Type B pancreatic cell (in vitro differentiated cells): Measurements from ENCODE around the gene ENSA. TPM values are rescaled to one million over a fixed set of nuclear protein-coding genes. Genes with fewer than 3 reads are reported as not detected.
"Not testable (repeated sequence)": the region's sequence is repeated elsewhere in the genome, so short reads cannot be mapped to it uniquely, and the experiment has no call there.

Experiments used
- DNase-seq: peaks from one replicate; pipeline ENCODE4 v3.0.0; 2021; ENCODE audit warnings: mixed read lengths; ENCODE audit not compliant: unreplicated experiment; ENCODE audit errors: extremely low spot score
- H3K27ac Mint-ChIP-seq: 2 replicates; pipeline ENCODE4 v1.8.0; 2021; ENCODE audit warnings: mild to moderate bottlenecking, mixed read lengths
- H3K27me3 Mint-ChIP-seq: 2 replicates; pipeline ENCODE4 v1.8.0; 2021; ENCODE audit warnings: mixed read lengths
- H3K36me3 Mint-ChIP-seq: 2 replicates; pipeline ENCODE4 v1.8.0; 2021; ENCODE audit warnings: mixed read lengths
- H3K4me1 Mint-ChIP-seq: one replicate; pipeline ENCODE4 v1.8.0; 2021; ENCODE audit warnings: mixed read lengths; ENCODE audit not compliant: unreplicated experiment
- H3K4me3 Mint-ChIP-seq: 2 replicates; pipeline ENCODE4 v1.8.0; 2021; ENCODE audit warnings: mild to moderate bottlenecking, mixed read lengths
- H3K9me3 Mint-ChIP-seq: 2 replicates; pipeline ENCODE4 v1.8.0; 2021; ENCODE audit warnings: mixed read lengths
- total RNA-seq: library from RNA; stranded (reverse); gene quantifications from 2 replicates; pipeline ENCODE4 v1.2.1, GENCODE V29; 2021; ENCODE audit warnings: low replicate concordance
- TF ChIP-seq, protein P1 (sequence below): fragments of 200-600 bp; sonication (generic); conservative IDR thresholded peaks from 2 replicates; pipeline ENCODE4 v1.5.0; 2021; ENCODE audit warnings: antibody characterized with exemption, mild to moderate bottlenecking

ENSA gene
- total RNA-seq, 1 donor from 2014 or later: 153 TPM

DNA sequence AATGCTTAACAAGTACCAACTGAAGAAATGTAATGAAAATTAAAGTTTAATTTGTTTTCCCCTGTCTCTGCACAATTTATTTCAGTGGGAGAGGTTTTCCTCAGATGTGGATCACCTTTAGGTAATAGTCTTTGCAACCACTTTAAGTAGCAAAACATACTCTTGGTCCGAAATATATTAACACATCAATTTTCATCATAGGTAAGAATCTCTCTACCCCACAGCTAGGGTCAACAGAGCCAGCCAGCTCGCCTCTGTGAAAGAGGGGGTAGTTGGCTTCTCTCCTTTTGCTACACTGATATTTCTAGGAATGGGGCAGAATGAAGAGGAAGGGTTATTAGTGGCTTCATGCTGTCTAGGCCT lies 25.2 kb downstream of the ENSA start:
- Mint-ChIP-seq H3K4me3 (peak overlapping the region; percentile 3), H3K4me1 (peaks cover 18% of the 10 kb centered on the region), H3K36me3 (peaks cover 3% of the 10 kb centered on the region), H3K27ac (peak overlapping the region; percentile 91), H3K27me3 (no peaks in the 10 kb centered on the region), H3K9me3 (no peaks in the 10 kb centered on the region)
- no peak for DNase-seq
- TF ChIP-seq, protein P1, sequence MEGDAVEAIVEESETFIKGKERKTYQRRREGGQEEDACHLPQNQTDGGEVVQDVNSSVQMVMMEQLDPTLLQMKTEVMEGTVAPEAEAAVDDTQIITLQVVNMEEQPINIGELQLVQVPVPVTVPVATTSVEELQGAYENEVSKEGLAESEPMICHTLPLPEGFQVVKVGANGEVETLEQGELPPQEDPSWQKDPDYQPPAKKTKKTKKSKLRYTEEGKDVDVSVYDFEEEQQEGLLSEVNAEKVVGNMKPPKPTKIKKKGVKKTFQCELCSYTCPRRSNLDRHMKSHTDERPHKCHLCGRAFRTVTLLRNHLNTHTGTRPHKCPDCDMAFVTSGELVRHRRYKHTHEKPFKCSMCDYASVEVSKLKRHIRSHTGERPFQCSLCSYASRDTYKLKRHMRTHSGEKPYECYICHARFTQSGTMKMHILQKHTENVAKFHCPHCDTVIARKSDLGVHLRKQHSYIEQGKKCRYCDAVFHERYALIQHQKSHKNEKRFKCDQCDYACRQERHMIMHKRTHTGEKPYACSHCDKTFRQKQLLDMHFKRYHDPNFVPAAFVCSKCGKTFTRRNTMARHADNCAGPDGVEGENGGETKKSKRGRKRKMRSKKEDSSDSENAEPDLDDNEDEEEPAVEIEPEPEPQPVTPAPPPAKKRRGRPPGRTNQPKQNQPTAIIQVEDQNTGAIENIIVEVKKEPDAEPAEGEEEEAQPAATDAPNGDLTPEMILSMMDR: no peak

DNA sequence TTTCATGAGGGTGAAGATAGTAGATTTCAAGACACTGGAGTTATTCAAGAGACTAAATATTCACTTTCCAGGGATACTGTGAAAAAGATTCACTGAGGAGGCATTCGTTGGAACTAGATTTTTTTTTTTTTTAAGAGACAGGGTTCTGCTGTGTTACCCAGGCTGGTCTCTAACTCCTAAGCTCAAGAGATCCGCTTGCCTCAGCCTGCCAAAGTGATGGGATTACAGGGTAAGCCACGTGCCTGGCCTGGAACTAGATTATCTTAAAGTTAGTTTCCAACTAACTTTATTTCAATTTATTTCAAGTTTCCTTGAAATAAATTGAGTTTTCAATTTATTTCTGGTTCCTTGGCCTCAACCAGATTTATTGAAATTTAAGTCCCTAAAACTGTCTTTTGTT lies 25.7 kb downstream of the ENSA start:
- Mint-ChIP-seq H3K36me3 (peaks cover 3% of the 10 kb centered on the region), H3K27ac (peak overlapping the region; percentile 75), H3K9me3 (no peaks in the 10 kb centered on the region), H3K4me3 (no peak overlapping the region), H3K4me1 (peaks cover 18% of the 10 kb centered on the region), H3K27me3 (no peaks in the 10 kb centered on the region)
- no peak for DNase-seq
- TF ChIP-seq, protein P1: no peak

DNA sequence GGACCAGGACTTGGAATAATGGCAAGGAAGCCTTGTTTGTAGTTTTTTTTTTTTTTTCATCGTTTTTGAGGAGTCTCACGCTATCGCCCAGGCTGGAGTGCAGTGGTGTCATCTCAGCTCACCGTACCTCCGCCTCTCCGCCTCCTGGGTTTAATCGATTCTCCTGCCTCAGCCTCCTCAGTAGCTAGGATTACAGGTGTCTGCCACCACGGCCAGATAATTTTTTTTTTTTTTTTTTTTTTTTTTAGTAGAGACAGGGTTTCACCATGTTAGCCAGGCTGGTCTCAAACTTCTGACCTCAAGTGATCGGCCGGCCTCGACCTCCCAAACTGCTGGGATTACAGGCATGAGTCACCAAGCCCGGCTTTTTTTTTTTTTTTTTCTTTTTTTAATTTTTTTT lies 27.0 kb downstream of the ENSA start:
- not testable (repeated sequence) for H3K27me3 Mint-ChIP-seq, DNase-seq, H3K9me3 Mint-ChIP-seq, H3K4me3 Mint-ChIP-seq, H3K27ac Mint-ChIP-seq, H3K36me3 Mint-ChIP-seq
- peaks cover 18% of the 10 kb centered on the region for H3K4me1 Mint-ChIP-seq

DNA sequence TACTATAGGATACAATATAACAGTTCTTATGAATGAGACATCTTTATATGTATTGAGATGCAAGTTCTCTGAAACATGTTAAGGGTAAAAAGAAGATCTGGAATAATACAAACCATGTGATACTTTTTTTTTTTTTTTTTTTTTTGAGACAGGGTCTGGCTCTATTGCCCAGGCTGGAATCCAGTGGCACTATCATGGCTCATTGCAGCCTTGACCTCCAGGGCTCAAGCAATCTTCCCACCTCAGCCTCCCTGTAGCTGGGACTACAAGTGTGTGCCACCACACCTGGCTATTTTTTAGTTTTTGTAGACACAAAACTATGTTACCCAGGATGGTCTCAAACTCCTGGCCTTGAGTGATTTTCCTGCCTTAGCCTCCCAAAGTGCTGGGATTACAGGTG lies 27.9 kb downstream of the ENSA start:
- DNase-seq: no peak
- Mint-ChIP-seq H3K9me3 (no peaks in the 10 kb centered on the region), H3K4me3 (no peak overlapping the region), H3K27ac (no peak overlapping the region), H3K4me1 (peaks cover 17% of the 10 kb centered on the region), H3K27me3 (no peaks in the 10 kb centered on the region), H3K36me3 (peaks cover 8% of the 10 kb centered on the region)
- TF ChIP-seq, protein P1: no peak

DNA sequence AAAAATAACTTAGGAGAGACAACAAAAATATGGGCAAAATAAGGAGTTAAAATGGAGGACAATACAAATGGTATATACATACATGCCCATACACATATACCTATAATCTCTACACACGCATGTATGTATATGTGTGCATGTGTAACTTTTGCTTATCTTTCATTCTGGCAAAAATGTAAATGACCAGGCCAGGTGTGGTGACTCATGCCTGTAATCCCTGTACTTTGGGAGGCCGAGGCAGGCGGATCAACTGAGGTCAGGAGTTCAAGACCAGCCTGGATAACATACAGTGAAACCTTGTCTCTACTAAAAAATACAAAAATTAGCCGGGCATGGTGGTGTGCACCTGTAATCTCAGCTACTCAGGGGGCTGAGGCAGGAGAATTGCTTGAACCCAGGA lies 31.1 kb downstream of the ENSA start:
- H3K36me3 Mint-ChIP-seq, H3K4me3 Mint-ChIP-seq, DNase-seq, H3K9me3 Mint-ChIP-seq, H3K27ac Mint-ChIP-seq, H3K27me3 Mint-ChIP-seq, H3K4me1 Mint-ChIP-seq: not testable (repeated sequence)

DNA sequence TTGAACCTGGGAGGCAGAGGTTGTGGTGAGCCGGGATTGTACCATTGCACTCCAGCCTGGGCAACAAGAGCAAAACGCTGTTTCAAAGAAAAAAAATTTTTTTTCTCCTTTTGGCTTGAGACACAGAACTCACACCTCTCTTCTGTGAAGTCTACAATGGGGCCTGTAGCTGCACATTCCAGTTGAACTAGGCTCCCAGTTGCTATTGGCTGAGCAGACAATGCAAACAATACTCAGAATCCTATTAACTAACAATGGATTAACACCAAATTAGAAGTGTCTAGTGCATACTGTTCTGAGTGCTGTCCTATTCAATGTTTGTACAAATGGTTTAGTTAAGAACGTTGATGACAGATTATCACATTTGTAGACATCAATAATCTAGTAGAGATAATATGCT lies 32.4 kb downstream of the ENSA start:
- H3K4me3 Mint-ChIP-seq: no peak overlapping the region
- H3K27me3 Mint-ChIP-seq: no peaks in the 10 kb centered on the region
- DNase-seq: no peak
- H3K9me3 Mint-ChIP-seq: no peaks in the 10 kb centered on the region
- peaks cover 9% of the 10 kb centered on the region for H3K36me3 Mint-ChIP-seq
- no peak overlapping the region for H3K27ac Mint-ChIP-seq
- peaks cover 4% of the 10 kb centered on the region for H3K4me1 Mint-ChIP-seq
- TF ChIP-seq, protein P1: no peak
